CD8-positive, alpha-beta memory T cell (primary cell): Measurements from ENCODE around the gene ZGPAT. TPM values are rescaled to one million over a fixed set of nuclear protein-coding genes. Genes with fewer than 3 reads are reported as not detected.
A peak's percentile ranks its signal among the peaks of the same experiment; 100 is the strongest.

Experiments used
- CTCF ChIA-PET: fragments of 350-600 bp; sonication (Branson Sonifier 250); formaldehyde crosslinking; loops from one replicate; lab custom pipeline; 2021; ENCODE audit warnings: antibody characterized with exemption; lab: Charles Lee
- POLR2A ChIA-PET: fragments of 350-600 bp; sonication (Branson Sonifier 250); formaldehyde crosslinking; loops from one replicate; lab custom pipeline; 2021; ENCODE audit warnings: antibody characterized with exemption; lab: Charles Lee
- DNase-seq, 5 donors: peaks; one replicate each; pipeline versions ENCODE4 v3.0.0 to v3.0.0-alpha.2; 2020 to 2022; ENCODE audit warnings: mixed read lengths in 1 of 5
- H3K27ac ChIP-seq: one replicate; pipeline ENCODE4 v1.7.0; 2013; ENCODE audit warnings: low read depth, mild to moderate bottlenecking, low read length, moderate library complexity
- H3K27me3 ChIP-seq: 2 replicates; pipeline ENCODE4 v1.7.0; 2013; ENCODE audit warnings: low read length, mild to moderate bottlenecking; ENCODE audit not compliant: insufficient read depth, poor library complexity, severe bottlenecking
- H3K36me3 ChIP-seq: 2 replicates; pipeline ENCODE4 v1.7.0; 2013; ENCODE audit warnings: mild to moderate bottlenecking, low read length, moderate library complexity; ENCODE audit not compliant: insufficient read depth
- H3K4me1 ChIP-seq: 2 replicates; pipeline ENCODE4 v1.7.0; 2013; ENCODE audit warnings: mild to moderate bottlenecking, low read length, moderate library complexity; ENCODE audit not compliant: insufficient read depth
- H3K4me3 ChIP-seq: 2 replicates; pipeline ENCODE4 v1.7.0; 2013; ENCODE audit warnings: mild to moderate bottlenecking, low read length
- H3K9me3 ChIP-seq: 2 replicates; pipeline ENCODE4 v1.7.0; 2013; ENCODE audit warnings: mild to moderate bottlenecking, low read length
- H3K27ac Mint-ChIP-seq, 8 donors: one replicate each; pipeline ENCODE4 v1.8.0; 2020 to 2021; ENCODE audit warnings: mixed read lengths in 8 of 8, mild to moderate bottlenecking in 6 of 8, inconsistent platforms in 3 of 8, moderate library complexity in 3 of 8
- H3K27me3 Mint-ChIP-seq, 2 donors: one replicate each; pipeline ENCODE4 v1.8.0; 2020 to 2021; ENCODE audit warnings: mixed read lengths in 2 of 2, mild to moderate bottlenecking in 1 of 2, moderate library complexity in 1 of 2
- H3K36me3 Mint-ChIP-seq, 3 donors: one replicate each; pipeline ENCODE4 v1.8.0; 2020 to 2021; ENCODE audit warnings: mixed read lengths in 3 of 3, inconsistent platforms in 1 of 3, mild to moderate bottlenecking in 1 of 3
- H3K4me1 Mint-ChIP-seq, 3 donors: one replicate each; pipeline ENCODE4 v1.8.0; 2020 to 2021; ENCODE audit warnings: mixed read lengths in 3 of 3, inconsistent platforms in 1 of 3, mild to moderate bottlenecking in 1 of 3
- H3K4me3 Mint-ChIP-seq, 7 donors: one replicate each; pipeline ENCODE4 v1.8.0; 2020 to 2021; ENCODE audit warnings: mixed read lengths in 7 of 7, mild to moderate bottlenecking in 6 of 7, moderate library complexity in 4 of 7, inconsistent platforms in 2 of 7
- H3K9me3 Mint-ChIP-seq, 5 donors: one replicate each; pipeline ENCODE4 v1.8.0; 2020 to 2022; ENCODE audit warnings: mixed read lengths in 5 of 5, mild to moderate bottlenecking in 3 of 5, moderate library complexity in 2 of 5, inconsistent platforms in 1 of 5
- polyA plus RNA-seq: library from polyadenylated mRNA; unstranded; fragments of 300-500 nt; fragmentation: Illumina TruSeq; gene quantifications from one replicate; pipeline ENCODE4 v1.2.3, GENCODE V29; 2021
- total RNA-seq, 2 experiments: library from RNA; stranded (reverse); gene quantifications; one replicate each; pipeline ENCODE4 v1.2.3, GENCODE V29; 2021

The ZGPAT gene
- total and polyA plus RNA-seq, 3 experiments from 2014 or later: 29.7 to 77.5 (median 29.9) TPM

DNA sequence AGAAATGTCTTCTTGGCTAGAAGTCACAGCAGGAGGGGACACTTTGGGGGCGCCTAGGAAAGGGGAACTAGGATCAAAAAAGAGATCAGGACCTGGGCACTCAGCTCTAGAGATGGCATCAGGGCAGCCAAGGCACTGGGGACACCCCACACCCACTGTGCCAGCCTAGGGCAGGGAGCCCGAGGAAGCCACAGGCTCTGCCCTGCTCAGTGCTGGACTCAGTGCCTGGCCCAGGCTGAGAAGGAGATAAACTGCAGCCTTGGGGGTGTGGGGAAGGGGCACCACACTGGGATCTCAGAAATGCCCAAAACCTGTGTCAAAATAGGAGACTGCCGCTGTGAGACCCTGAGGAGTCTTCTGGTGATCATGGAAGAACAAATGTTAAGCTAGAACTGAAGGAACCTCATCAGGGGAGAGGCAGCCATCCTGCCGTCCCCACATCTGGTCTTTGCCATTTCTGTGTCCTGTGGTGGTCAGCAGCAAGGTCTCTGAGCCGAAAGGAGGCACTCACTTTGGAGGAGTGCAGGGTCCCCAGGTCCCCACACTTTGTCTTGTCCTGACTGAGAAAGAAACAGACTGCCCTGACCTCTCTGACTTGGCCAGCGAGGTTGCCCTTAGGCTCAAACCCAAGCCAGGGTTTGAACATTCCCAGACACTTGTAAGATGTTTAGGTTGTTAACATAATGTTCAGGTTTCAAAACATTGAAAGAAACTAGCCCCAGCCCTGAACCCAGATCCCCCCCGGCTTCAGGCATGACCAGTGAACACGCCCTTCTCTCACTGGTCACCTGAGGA lies 2.4 kb upstream of the ZGPAT start:
- H3K27me3 Mint-ChIP-seq: no peaks in the 10 kb centered on the region
- Histone ChIP-seq H3K4me1 (peaks cover 36% of the 10 kb centered on the region), H3K4me3 (no peak overlapping the region), H3K27me3 (no peaks in the 10 kb centered on the region), H3K9me3 (no peaks in the 10 kb centered on the region), H3K27ac (no peak overlapping the region), H3K36me3 (peaks cover 22% of the 10 kb centered on the region)
- CTCF ChIA-PET: interaction anchor here (0.9 to 4.3 kb wide), 5 partner anchors 23 to 268 kb away, joined by 4 to 39 read pairs (median 21); partner anchors contain the start of genes LIME1, SLC2A4RG and TPD52L2
- H3K4me3 Mint-ChIP-seq: peak overlapping the region in 6 of 7 donors; percentile 17 to 89 (median 48)
- no peaks in the 10 kb centered on the region for H3K9me3 Mint-ChIP-seq
- peak overlapping the region in 4 of 8 donors; percentile 22 to 81 (median 58) for H3K27ac Mint-ChIP-seq
- H3K36me3 Mint-ChIP-seq: peaks cover under 1 to 56% (median 9%) of the 10 kb centered on the region in 3 donors
- DNase-seq: no peak
- POLR2A ChIA-PET: interaction anchor here (2.7 to 4.2 kb wide), 2 partner anchors 32 to 159 kb away, joined by 10 to 84 read pairs; partner anchors contain the start of genes LIME1, SLC2A4RG and TPD52L2
- H3K4me1 Mint-ChIP-seq: peaks cover 22 to 50% (median 23%) of the 10 kb centered on the region in 3 donors

DNA sequence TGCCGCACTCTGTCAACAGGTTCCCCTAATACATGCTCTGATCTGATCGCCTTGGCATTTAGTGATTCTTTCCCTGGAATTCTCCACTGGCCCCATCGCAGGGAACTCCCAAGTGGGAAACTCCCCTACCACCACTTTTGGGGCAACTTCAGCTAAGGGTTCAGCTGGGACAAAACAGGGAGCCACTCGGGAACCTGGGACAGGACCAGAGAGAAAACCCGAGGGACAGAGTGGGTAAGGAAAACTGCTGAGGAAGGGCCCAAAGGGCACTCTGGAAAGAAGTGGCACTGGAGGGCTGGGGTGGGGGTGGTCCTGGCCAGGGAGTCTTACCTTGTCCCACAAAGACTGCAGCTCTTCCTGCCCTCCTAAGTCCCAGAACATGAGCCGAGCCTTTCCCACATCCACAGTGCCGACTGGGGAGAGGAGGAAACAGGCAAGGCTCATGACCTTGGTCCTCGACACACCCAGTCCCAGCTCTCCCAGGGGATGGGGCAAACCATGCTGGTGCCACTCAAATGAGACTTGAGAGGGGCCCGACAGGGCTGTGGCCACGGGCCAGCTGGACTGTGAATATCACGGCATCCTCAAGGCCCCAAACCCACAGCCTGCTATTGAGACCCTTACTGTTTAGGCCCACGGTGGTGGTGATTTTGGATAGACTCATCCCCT lies 1.7 kb upstream of the ZGPAT start:
- DNase-seq: no peak
- no peaks in the 10 kb centered on the region for H3K27me3 ChIP-seq
- H3K27ac ChIP-seq: peak overlapping the region; percentile 70
- peak overlapping the region; percentile 91 for H3K4me3 ChIP-seq
- POLR2A ChIA-PET: interaction anchor here (1.0 to 4.2 kb wide), 4 partner anchors 31 to 195 kb away, joined by 3 to 84 read pairs (median 13); partner anchors contain the start of genes LIME1, SLC2A4RG and TPD52L2
- H3K36me3 ChIP-seq: peaks cover 22% of the 10 kb centered on the region
- Mint-ChIP-seq H3K36me3 (peaks cover 8 to 63% (median 10%) of the 10 kb centered on the region in 3 donors), H3K4me1 (peaks cover 29 to 52% (median 30%) of the 10 kb centered on the region in 3 donors), H3K27ac (peak overlapping the region; percentile 78 to 96 (median 91)), H3K9me3 (no peaks in the 10 kb centered on the region), H3K27me3 (no peaks in the 10 kb centered on the region), H3K4me3 (peak overlapping the region; percentile 87 to 95 (median 89))
- peaks cover 42% of the 10 kb centered on the region for H3K4me1 ChIP-seq
- CTCF ChIA-PET: interaction anchor here (0.9 to 4.3 kb wide), 12 partner anchors 9 to 268 kb away, joined by 4 to 39 read pairs (median 9); partner anchors contain the start of genes LIME1, SLC2A4RG and TPD52L2
- no peaks in the 10 kb centered on the region for H3K9me3 ChIP-seq

DNA sequence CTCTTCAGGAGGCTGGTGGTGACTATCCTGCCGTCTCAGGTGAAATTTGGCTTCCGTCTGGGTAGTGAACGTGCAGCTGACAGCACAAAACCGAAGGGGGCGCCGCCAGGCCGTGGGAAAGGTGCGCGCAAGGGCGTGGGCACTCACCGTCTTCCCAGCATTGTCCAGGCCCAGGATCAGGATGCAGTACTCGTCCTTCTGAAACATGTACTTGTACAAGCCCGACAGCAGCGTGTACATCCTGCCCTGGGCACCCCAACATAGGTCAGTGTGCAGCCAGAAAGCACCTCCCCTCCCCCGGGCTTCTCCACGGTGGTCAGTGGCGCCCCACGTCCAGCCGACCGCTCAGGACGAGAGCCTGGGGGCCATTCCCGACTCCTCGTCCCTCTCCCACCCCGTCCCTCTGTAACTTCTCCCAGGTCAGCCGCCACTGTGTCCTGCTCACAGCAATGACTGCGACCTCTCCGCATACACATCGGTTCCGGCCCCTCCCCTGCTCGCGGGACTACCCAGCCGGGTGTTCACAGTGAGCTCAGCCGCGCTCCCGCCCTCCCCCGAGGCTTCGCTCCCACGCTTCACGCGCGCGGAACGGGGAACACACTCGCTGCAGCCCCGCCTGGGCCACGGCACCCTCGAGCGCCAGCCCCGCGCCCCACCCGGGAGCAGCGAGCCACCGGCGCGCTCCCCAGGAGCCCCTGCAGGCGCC lies 834 bp upstream of the ZGPAT start:
- Mint-ChIP-seq H3K9me3 (no peaks in the 10 kb centered on the region), H3K36me3 (peaks cover 9 to 71% (median 10%) of the 10 kb centered on the region in 3 donors)
- CTCF ChIA-PET: interaction anchor here (0.6 to 4.3 kb wide), 25 partner anchors 8 to 273 kb away, joined by 3 to 39 read pairs (median 6); partner anchors contain the start of genes LIME1, PTK6, SAMD10 and SLC2A4RG

DNA sequence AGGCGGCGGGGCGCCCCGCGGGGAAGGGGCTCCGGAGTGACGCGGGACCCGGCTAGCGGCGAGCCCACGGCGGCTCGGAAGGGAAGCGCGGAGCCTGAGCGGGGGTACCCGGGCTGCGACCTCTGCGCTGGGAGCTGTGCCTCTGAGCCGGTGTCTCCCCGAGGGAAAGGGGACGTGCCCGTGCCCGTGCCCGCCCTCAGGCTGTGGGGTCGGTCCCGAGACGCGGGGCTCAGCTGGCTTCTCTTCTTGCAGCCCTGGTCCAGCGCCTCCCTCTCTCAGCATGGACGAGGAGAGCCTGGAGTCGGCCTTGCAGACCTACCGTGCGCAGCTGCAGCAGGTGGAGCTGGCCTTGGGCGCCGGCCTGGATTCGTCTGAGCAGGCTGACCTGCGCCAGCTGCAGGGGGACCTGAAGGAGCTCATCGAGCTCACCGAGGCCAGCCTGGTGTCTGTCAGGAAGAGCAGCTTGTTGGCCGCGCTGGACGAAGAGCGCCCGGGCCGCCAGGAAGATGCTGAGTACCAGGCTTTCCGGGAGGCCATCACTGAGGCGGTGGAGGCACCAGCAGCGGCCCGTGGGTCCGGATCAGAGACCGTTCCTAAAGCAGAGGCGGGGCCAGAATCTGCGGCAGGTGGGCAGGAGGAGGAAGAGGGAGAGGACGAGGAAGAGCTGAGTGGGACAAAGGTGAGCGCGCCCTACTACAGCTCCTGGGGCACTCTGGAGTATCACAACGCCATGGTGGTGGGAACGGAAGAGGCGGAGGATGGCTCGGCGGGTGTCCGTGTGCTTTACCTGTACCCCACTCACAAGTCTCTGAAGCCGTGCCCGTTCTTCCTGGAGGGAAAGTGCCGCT lies 686 bp downstream of the ZGPAT start:
- Mint-ChIP-seq H3K4me3 (peak overlapping the region; percentile 71 to 93 (median 78)), H3K36me3 (peaks cover 14 to 76% (median 14%) of the 10 kb centered on the region in 3 donors), H3K9me3 (peaks cover 0 to 3% (median 0%) of the 10 kb centered on the region in 5 donors), H3K27me3 (no peaks in the 10 kb centered on the region), H3K4me1 (peaks cover 39 to 62% (median 49%) of the 10 kb centered on the region in 3 donors), H3K27ac (peak overlapping the region; percentile 38 to 88 (median 62))
- ChIA-PET CTCF (interaction anchor here (0.8 to 4.3 kb wide), 20 partner anchors 10 to 272 kb away, joined by 3 to 39 read pairs (median 8); partner anchors contain the start of genes LIME1, PTK6, SAMD10 and SLC2A4RG), POLR2A (interaction anchor here (0.7 to 4.2 kb wide), 12 partner anchors 10 to 248 kb away, joined by 3 to 84 read pairs (median 5); partner anchors contain the start of genes LIME1, PPDPF, RTEL1 and SLC2A4RG)
- H3K4me1 ChIP-seq: peaks cover 37% of the 10 kb centered on the region
- peak in 1 of 5 donors; percentile 51 for DNase-seq
- H3K9me3 ChIP-seq: no peaks in the 10 kb centered on the region
- no peaks in the 10 kb centered on the region for H3K27me3 ChIP-seq
- H3K27ac ChIP-seq: peak overlapping the region; percentile 16
- H3K36me3 ChIP-seq: peaks cover 27% of the 10 kb centered on the region
- H3K4me3 ChIP-seq: peak overlapping the region; percentile 59

More for the DNA sequence above, 834 bp upstream of the ZGPAT start:
- H3K9me3 ChIP-seq: no peaks in the 10 kb centered on the region
- peaks cover 23% of the 10 kb centered on the region for H3K36me3 ChIP-seq
- Mint-ChIP-seq H3K4me3 (peak overlapping the region; percentile 87 to 95 (median 89)), H3K27ac (peak overlapping the region; percentile 78 to 96 (median 91)), H3K4me1 (peaks cover 33 to 56% (median 38%) of the 10 kb centered on the region in 3 donors), H3K27me3 (no peaks in the 10 kb centered on the region)
- DNase-seq: peak; percentile 40 to 74 (median 52)
- H3K27ac ChIP-seq: peak overlapping the region; percentile 70
- POLR2A ChIA-PET: interaction anchor here (0.6 to 4.2 kb wide), 11 partner anchors 9 to 283 kb away, joined by 3 to 84 read pairs (median 5); partner anchors contain the start of genes LIME1, PPDPF, SLC2A4RG and TPD52L2
- no peaks in the 10 kb centered on the region for H3K27me3 ChIP-seq
- H3K4me1 ChIP-seq: peaks cover 37% of the 10 kb centered on the region
- H3K4me3 ChIP-seq: peak overlapping the region; percentile 91

DNA sequence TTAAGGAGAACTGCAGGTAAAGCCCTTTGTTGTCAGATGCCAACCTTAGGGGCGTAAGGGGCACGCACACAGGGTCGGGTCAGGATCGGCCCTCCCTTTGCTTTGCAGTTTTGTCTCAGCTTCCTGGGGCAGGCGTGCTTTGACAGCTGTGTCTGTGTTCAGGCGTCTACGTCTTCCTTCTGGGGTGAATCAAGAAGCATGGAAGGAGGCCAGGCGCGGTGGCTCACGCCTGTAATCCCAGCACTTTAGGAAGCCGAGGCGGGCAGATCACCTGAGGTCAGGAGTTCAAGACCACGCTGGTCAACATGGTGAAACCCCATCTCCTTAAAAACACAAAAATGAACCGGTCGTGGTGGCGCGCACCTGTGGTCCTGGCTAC lies 1.3 kb downstream of the ZGPAT start:
- ChIA-PET CTCF (interaction anchor here (3.5 to 4.3 kb wide), 2 partner anchors 28 to 155 kb away, joined by 28 to 39 read pairs; partner anchors contain the start of genes LIME1, SLC2A4RG and TPD52L2), POLR2A (interaction anchor here (0.6 kb wide), 1 partner anchor 19 kb away, joined by 5 read pairs; no protein-coding TSS in a partner anchor)
- peaks cover 37% of the 10 kb centered on the region for H3K4me1 ChIP-seq
- Mint-ChIP-seq H3K4me1 (peaks cover 39 to 62% (median 51%) of the 10 kb centered on the region in 3 donors), H3K27ac (peak overlapping the region in 7 of 8 donors; percentile 15 to 72 (median 40)), H3K36me3 (peaks cover 14 to 74% (median 17%) of the 10 kb centered on the region in 3 donors), H3K4me3 (peak overlapping the region; percentile 71 to 93 (median 78)), H3K9me3 (peaks cover 0 to 3% (median 2%) of the 10 kb centered on the region in 5 donors), H3K27me3 (no peaks in the 10 kb centered on the region)
- DNase-seq: no peak
- no peaks in the 10 kb centered on the region for H3K9me3 ChIP-seq
- peak overlapping the region; percentile 59 for H3K4me3 ChIP-seq
- peaks cover 29% of the 10 kb centered on the region for H3K36me3 ChIP-seq
- no peak overlapping the region for H3K27ac ChIP-seq
- H3K27me3 ChIP-seq: no peaks in the 10 kb centered on the region

DNA sequence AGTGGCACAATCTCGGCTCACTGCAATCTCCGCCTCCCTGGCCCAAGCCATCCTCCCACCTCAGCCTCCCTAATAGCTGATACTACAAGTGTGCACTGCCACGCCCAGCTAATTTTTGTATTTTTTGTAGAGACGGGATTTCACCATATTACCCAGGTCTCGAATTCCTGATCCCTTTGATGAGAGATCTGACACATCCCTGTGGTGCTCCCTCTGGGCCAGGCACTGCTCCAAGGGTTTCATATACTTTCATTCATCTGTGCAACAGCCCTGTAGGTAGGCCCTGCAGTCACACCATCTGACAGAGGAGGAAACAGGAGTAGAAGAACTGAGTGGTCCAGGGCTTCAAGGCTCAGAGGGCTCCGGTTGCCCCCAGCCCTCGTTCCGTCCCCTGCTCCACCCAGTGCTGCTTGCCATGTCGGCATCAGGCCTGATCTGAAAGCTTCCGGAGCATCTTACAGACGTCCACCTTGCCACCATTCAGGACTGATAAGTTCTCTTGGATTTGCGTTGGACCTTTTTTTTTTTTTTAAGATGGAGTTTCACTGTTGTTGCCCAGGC lies 3.3 kb downstream of the ZGPAT start:
- H3K27ac Mint-ChIP-seq: peak overlapping the region in 4 of 8 donors; percentile 23 to 82 (median 66)
- Histone ChIP-seq H3K36me3 (peaks cover 18% of the 10 kb centered on the region), H3K9me3 (no peaks in the 10 kb centered on the region), H3K27ac (no peak overlapping the region), H3K4me3 (no peak overlapping the region), H3K27me3 (no peaks in the 10 kb centered on the region), H3K4me1 (peaks cover 33% of the 10 kb centered on the region)
- CTCF ChIA-PET: interaction anchor here (1.1 to 3.6 kb wide), 2 partner anchors 25 to 158 kb away, joined by 3 to 10 read pairs; partner anchors contain the start of gene LIME1
- H3K27me3 Mint-ChIP-seq: no peaks in the 10 kb centered on the region
- peaks cover 41 to 63% (median 61%) of the 10 kb centered on the region in 3 donors for H3K4me1 Mint-ChIP-seq
- POLR2A ChIA-PET: interaction anchor here (0.5 to 0.7 kb wide), 3 partner anchors 11 to 272 kb away, joined by 4 to 8 read pairs (median 8); no protein-coding TSS in a partner anchor
- H3K9me3 Mint-ChIP-seq: peaks cover 2 to 13% (median 6%) of the 10 kb centered on the region in 5 donors
- H3K4me3 Mint-ChIP-seq: peak overlapping the region in 6 of 7 donors; percentile 41 to 84 (median 60)
- no peak for DNase-seq
- H3K36me3 Mint-ChIP-seq: peaks cover 20 to 70% (median 33%) of the 10 kb centered on the region in 3 donors
